Measurements from ENCODE around the gene VPS18.

VPS18 gene

GRCh38 chr15:40930430-40931299 is 36.4 kb downstream of the VPS18 start:
- DNase-seq (ENCODE audit: low spot score), result peak; percentile 82
- peak; percentile 17 for ATAC-seq (ENCODE audit: low read depth)
- Histone ChIP-seq H3K27ac (ENCODE audit: poor library complexity, severe bottlenecking) (no peak overlapping the region), H3K9me3 (ENCODE audit: severe bottlenecking) (no peaks in the 10 kb centered on the region), H3K36me3 (ENCODE audit: low read depth) (no peaks in the 10 kb centered on the region), H3K4me3 (ENCODE audit: severe bottlenecking) (peak overlapping the region; percentile 36), H3K27me3 (ENCODE audit: insufficient read depth, poor library complexity, severe bottlenecking) (peaks cover 50% of the 10 kb centered on the region), H3K4me1 (ENCODE audit: insufficient read depth, poor library complexity, severe bottlenecking) (no peaks in the 10 kb centered on the region)
- peak; percentile 99 for TF ChIP-seq CTCF (IDR thresholded peaks at IDR 0.05; ENCODE audit: poor library complexity, severe bottlenecking)

- no peaks in the 10 kb centered on the region for H3K4me1 ChIP-seq (ENCODE audit: insufficient read depth, poor library complexity, severe bottlenecking)
- no peak overlapping the region for H3K4me3 ChIP-seq (ENCODE audit: severe bottlenecking)
Observed at GRCh38 chr15:40931300-40932142, 37.3 kb downstream of the VPS18 start.

GRCh38 chr15:40932156-40932555 is 37.9 kb downstream of the VPS18 start:
- H3K9me3 ChIP-seq (ENCODE audit: severe bottlenecking), result no peaks in the 10 kb centered on the region
- H3K4me1 ChIP-seq (ENCODE audit: insufficient read depth, poor library complexity, severe bottlenecking), result no peaks in the 10 kb centered on the region
- H3K36me3 ChIP-seq (ENCODE audit: low read depth), result no peaks in the 10 kb centered on the region
- no peak for TF ChIP-seq CTCF (IDR thresholded peaks at IDR 0.05; ENCODE audit: poor library complexity, severe bottlenecking)
- H3K4me3 ChIP-seq (ENCODE audit: severe bottlenecking), result no peak overlapping the region
- no peak overlapping the region for H3K27ac ChIP-seq (ENCODE audit: poor library complexity, severe bottlenecking)
- H3K27me3 ChIP-seq (ENCODE audit: insufficient read depth, poor library complexity, severe bottlenecking), result peaks cover 35% of the 10 kb centered on the region
- peak; percentile 66 for DNase-seq (ENCODE audit: low spot score)
- ATAC-seq (ENCODE audit: low read depth), result no peak

More at GRCh38 chr15:40931300-40932142, 37.3 kb downstream of the VPS18 start:
- ATAC-seq (ENCODE audit: low read depth) (no peak), DNase-seq (ENCODE audit: low spot score) (peak; percentile 67)
- H3K36me3 ChIP-seq (ENCODE audit: low read depth), result no peaks in the 10 kb centered on the region
- H3K9me3 ChIP-seq (ENCODE audit: severe bottlenecking), result no peaks in the 10 kb centered on the region
- no peak for TF ChIP-seq CTCF (IDR thresholded peaks at IDR 0.05; ENCODE audit: poor library complexity, severe bottlenecking)
- H3K27ac ChIP-seq (ENCODE audit: poor library complexity, severe bottlenecking), result no peak overlapping the region
- peaks cover 42% of the 10 kb centered on the region for H3K27me3 ChIP-seq (ENCODE audit: insufficient read depth, poor library complexity, severe bottlenecking)

- H3K27me3 ChIP-seq (ENCODE audit: insufficient read depth, poor library complexity, severe bottlenecking), result peaks cover 30% of the 10 kb centered on the region
- no peaks in the 10 kb centered on the region for H3K36me3 ChIP-seq (ENCODE audit: low read depth)
- ATAC-seq (ENCODE audit: low read depth) (no peak), DNase-seq (ENCODE audit: low spot score) (no peak)
- H3K27ac ChIP-seq (ENCODE audit: poor library complexity, severe bottlenecking), result no peak overlapping the region
- no peaks in the 10 kb centered on the region for H3K9me3 ChIP-seq (ENCODE audit: severe bottlenecking)
- H3K4me1 ChIP-seq (ENCODE audit: insufficient read depth, poor library complexity, severe bottlenecking), result no peaks in the 10 kb centered on the region
- no peak overlapping the region for H3K4me3 ChIP-seq (ENCODE audit: severe bottlenecking)
- TF ChIP-seq CTCF (IDR thresholded peaks at IDR 0.05; ENCODE audit: poor library complexity, severe bottlenecking), result no peak
Observed at GRCh38 chr15:40932649-40933516, 38.6 kb downstream of the VPS18 start.

All from RWPE2 (cell line).